Fibroblast of mammary gland (primary cell): ENCODE measurements around the gene GJA1.
"Not testable (repeated sequence)": the region's sequence is repeated elsewhere in the genome, so short reads cannot be mapped to it uniquely, and the experiment has no call there.

Experiments
- DNase-seq: peaks from one replicate; pipeline ENCODE4 v3.0.0-alpha.2; 2010; ENCODE audit warnings: low read depth
- H3K4me3 ChIP-seq: 2 replicates; pipeline ENCODE4 v1.5.1; 2011; ENCODE audit warnings: low read depth, mild to moderate bottlenecking, low read length, moderate library complexity; ENCODE audit not compliant: control insufficient read depth
- TF ChIP-seq, protein P1 (sequence below): conservative IDR thresholded peaks from 2 replicates; pipeline ENCODE4 v1.5.1; 2011; ENCODE audit warnings: low read depth, low read length, inconsistent platforms; ENCODE audit not compliant: control insufficient read depth, insufficient read depth

GJA1 gene

GRCh38 chr6:121437851-121438651 is 2.6 kb downstream of the GJA1 start:
- peak overlapping the region; percentile 76 for H3K4me3 ChIP-seq
- peak; percentile 60 for DNase-seq
- TF ChIP-seq, protein P1, sequence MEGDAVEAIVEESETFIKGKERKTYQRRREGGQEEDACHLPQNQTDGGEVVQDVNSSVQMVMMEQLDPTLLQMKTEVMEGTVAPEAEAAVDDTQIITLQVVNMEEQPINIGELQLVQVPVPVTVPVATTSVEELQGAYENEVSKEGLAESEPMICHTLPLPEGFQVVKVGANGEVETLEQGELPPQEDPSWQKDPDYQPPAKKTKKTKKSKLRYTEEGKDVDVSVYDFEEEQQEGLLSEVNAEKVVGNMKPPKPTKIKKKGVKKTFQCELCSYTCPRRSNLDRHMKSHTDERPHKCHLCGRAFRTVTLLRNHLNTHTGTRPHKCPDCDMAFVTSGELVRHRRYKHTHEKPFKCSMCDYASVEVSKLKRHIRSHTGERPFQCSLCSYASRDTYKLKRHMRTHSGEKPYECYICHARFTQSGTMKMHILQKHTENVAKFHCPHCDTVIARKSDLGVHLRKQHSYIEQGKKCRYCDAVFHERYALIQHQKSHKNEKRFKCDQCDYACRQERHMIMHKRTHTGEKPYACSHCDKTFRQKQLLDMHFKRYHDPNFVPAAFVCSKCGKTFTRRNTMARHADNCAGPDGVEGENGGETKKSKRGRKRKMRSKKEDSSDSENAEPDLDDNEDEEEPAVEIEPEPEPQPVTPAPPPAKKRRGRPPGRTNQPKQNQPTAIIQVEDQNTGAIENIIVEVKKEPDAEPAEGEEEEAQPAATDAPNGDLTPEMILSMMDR: no peak

GRCh38 chr6:121438869-121439268 is 3.4 kb downstream of the GJA1 start:
- peak overlapping the region; percentile 5 for H3K4me3 ChIP-seq
- DNase-seq: no peak
- TF ChIP-seq, protein P1: no peak

DNA sequence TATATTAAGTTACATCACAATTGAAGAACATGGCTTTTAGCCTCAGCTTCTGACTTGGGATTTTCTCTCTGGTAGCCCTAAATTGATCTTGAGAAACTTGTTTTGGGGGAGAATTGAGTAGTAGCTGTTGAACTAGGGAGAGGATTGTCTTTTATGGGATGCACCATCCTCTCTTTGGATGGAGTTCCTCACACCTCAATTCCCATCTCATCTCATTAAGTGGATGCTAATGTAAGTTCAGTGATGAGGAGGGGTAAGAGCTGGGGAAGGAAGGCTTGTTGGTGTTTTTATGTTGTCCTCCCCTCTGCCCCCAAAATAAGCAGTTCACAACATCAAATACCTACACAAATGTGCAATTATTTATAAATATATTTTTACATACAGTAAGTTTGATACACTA is 4.0 kb downstream of the GJA1 start:
- H3K4me3 ChIP-seq: no peak overlapping the region
- TF ChIP-seq, protein P1: no peak
- no peak for DNase-seq

- no peak for DNase-seq
- H3K4me3 ChIP-seq: no peak overlapping the region
- TF ChIP-seq, protein P1: no peak
Measured at GRCh38 chr6:121439926-121440325, 4.5 kb downstream of the GJA1 start.

- no peak overlapping the region for H3K4me3 ChIP-seq
- no peak for DNase-seq
- TF ChIP-seq, protein P1: no peak
Measured at GRCh38 chr6:121441477-121441876, 6.0 kb downstream of the GJA1 start.

- TF ChIP-seq, protein P1: no peak
- no peak for DNase-seq
- no peak overlapping the region for H3K4me3 ChIP-seq
Measured at GRCh38 chr6:121442576-121442975, 7.1 kb downstream of the GJA1 start.

GRCh38 chr6:121443971-121444541 is 8.6 kb downstream of the GJA1 start:
- H3K4me3 ChIP-seq: no peak overlapping the region
- DNase-seq: peak; percentile 45
- TF ChIP-seq, protein P1: no peak

- H3K4me3 ChIP-seq, DNase-seq: not testable (repeated sequence)
Measured at GRCh38 chr6:121446705-121447104, 11.3 kb downstream of the GJA1 start.

DNA sequence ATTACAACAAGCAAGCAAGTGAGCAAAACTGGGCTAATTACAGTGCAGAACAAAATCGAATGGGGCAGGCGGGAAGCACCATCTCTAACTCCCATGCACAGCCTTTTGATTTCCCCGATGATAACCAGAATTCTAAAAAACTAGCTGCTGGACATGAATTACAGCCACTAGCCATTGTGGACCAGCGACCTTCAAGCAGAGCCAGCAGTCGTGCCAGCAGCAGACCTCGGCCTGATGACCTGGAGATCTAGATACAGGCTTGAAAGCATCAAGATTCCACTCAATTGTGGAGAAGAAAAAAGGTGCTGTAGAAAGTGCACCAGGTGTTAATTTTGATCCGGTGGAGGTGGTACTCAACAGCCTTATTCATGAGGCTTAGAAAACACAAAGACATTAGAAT is 12.3 kb downstream of the GJA1 start:
- not testable (repeated sequence) for DNase-seq, H3K4me3 ChIP-seq

- H3K4me3 ChIP-seq, DNase-seq: not testable (repeated sequence)
Measured at GRCh38 chr6:121448528-121448927, 13.1 kb downstream of the GJA1 start.
